Mesothelial cell of epicardium (in vitro differentiated cells): Measurements from ENCODE around the gene PARD3. TPM values are rescaled to one million over a fixed set of nuclear protein-coding genes. Genes with fewer than 3 reads are reported as not detected.
A peak's percentile ranks its signal among the peaks of the same experiment; 100 is the strongest.
"Not testable (repeated sequence)": the region's sequence is repeated elsewhere in the genome, so short reads cannot be mapped to it uniquely, and the experiment has no call there.

Experiments
- DNase-seq, 2 experiments: peaks; one replicate each; pipeline ENCODE4 v3.0.0; 2021; ENCODE audit warnings: low spot score in 2 of 2; ENCODE audit not compliant: unreplicated experiment in 2 of 2
- H3K27ac Mint-ChIP-seq: 2 replicates; pipeline ENCODE4 v1.8.0; 2021; ENCODE audit warnings: mixed read lengths
- H3K27me3 Mint-ChIP-seq: 2 replicates; pipeline ENCODE4 v1.8.0; 2021; ENCODE audit warnings: low read depth, mixed read lengths
- H3K36me3 Mint-ChIP-seq: 2 replicates; pipeline ENCODE4 v1.8.0; 2021; ENCODE audit warnings: mixed read lengths
- H3K4me1 Mint-ChIP-seq: 2 replicates; pipeline ENCODE4 v1.8.0; 2021; ENCODE audit warnings: mixed read lengths
- H3K4me3 Mint-ChIP-seq: 2 replicates; pipeline ENCODE4 v1.8.0; 2021; ENCODE audit warnings: mild to moderate bottlenecking, moderate library complexity, mixed read lengths
- H3K9me3 Mint-ChIP-seq: 2 replicates; pipeline ENCODE4 v1.8.0; 2021; ENCODE audit warnings: mixed read lengths
- CTCF ChIP-seq: fragments of 200-600 bp; sonication (generic); IDR thresholded peaks from one replicate; pipeline ENCODE4 v1.5.0; 2021; ENCODE audit warnings: antibody characterized with exemption; ENCODE audit not compliant: unreplicated experiment
- total RNA-seq: library from RNA; stranded (reverse); gene quantifications from 3 replicates; pipeline ENCODE4 v1.2.1, GENCODE V29; 2021

Gene PARD3
- total RNA-seq, 1 donor from 2014 or later = 73.2 TPM

- Mint-ChIP-seq H3K27me3 (no peaks in the 10 kb centered on the region), H3K36me3 (peaks cover 14% of the 10 kb centered on the region), H3K9me3 (no peaks in the 10 kb centered on the region), H3K4me3 (no peak overlapping the region), H3K27ac (no peak overlapping the region), H3K4me1 (peaks cover 35% of the 10 kb centered on the region)
- TF ChIP-seq CTCF = no peak
- DNase-seq = no peak
Observed at GRCh38 chr10:34794835-34795234, 20.3 kb downstream of the PARD3 start.

- H3K27me3 Mint-ChIP-seq, H3K4me3 Mint-ChIP-seq, H3K27ac Mint-ChIP-seq, DNase-seq, H3K9me3 Mint-ChIP-seq: not testable (repeated sequence)
- peaks cover 35% of the 10 kb centered on the region for H3K4me1 Mint-ChIP-seq
- peaks cover 14% of the 10 kb centered on the region for H3K36me3 Mint-ChIP-seq
Observed at GRCh38 chr10:34793581-34793980, 21.5 kb downstream of the PARD3 start.

- TF ChIP-seq CTCF = no peak
- DNase-seq = no peak
- peaks cover 11% of the 10 kb centered on the region for H3K36me3 Mint-ChIP-seq
- H3K27me3 Mint-ChIP-seq = no peaks in the 10 kb centered on the region
- no peak overlapping the region for H3K4me3 Mint-ChIP-seq
- peaks cover 35% of the 10 kb centered on the region for H3K4me1 Mint-ChIP-seq
- no peaks in the 10 kb centered on the region for H3K9me3 Mint-ChIP-seq
- H3K27ac Mint-ChIP-seq = no peak overlapping the region
Observed at GRCh38 chr10:34792881-34793280, 22.2 kb downstream of the PARD3 start.

- Mint-ChIP-seq H3K9me3 (no peaks in the 10 kb centered on the region), H3K4me3 (no peak overlapping the region), H3K27me3 (no peaks in the 10 kb centered on the region), H3K4me1 (peaks cover 35% of the 10 kb centered on the region), H3K36me3 (peaks cover 3% of the 10 kb centered on the region), H3K27ac (no peak overlapping the region)
- DNase-seq = no peak
- no peak for TF ChIP-seq CTCF
Observed at GRCh38 chr10:34791947-34792346, 23.1 kb downstream of the PARD3 start.

GRCh38 chr10:34791228-34791627, 23.9 kb downstream of the PARD3 start:
- H3K4me1 Mint-ChIP-seq = peaks cover 42% of the 10 kb centered on the region

GRCh38 chr10:34789966-34790506, 25.1 kb downstream of the PARD3 start:
- H3K27me3 Mint-ChIP-seq = no peaks in the 10 kb centered on the region
- H3K27ac Mint-ChIP-seq = peak overlapping the region; percentile 57
- TF ChIP-seq CTCF = no peak
- peaks cover 52% of the 10 kb centered on the region for H3K4me1 Mint-ChIP-seq
- H3K9me3 Mint-ChIP-seq = no peaks in the 10 kb centered on the region
- no peak overlapping the region for H3K4me3 Mint-ChIP-seq
- no peak for DNase-seq
- no peaks in the 10 kb centered on the region for H3K36me3 Mint-ChIP-seq

More at GRCh38 chr10:34791228-34791627, 23.9 kb downstream of the PARD3 start:
- no peak for DNase-seq
- Mint-ChIP-seq H3K9me3 (no peaks in the 10 kb centered on the region), H3K27me3 (no peaks in the 10 kb centered on the region), H3K36me3 (peaks cover 3% of the 10 kb centered on the region), H3K27ac (peak overlapping the region; percentile 87), H3K4me3 (no peak overlapping the region)
- no peak for TF ChIP-seq CTCF
